ENCODE measurements around the gene ISX. TPM values are rescaled to one million over a fixed set of nuclear protein-coding genes. Genes with fewer than 3 reads are reported as not detected.

ISX gene
- total and polyA plus RNA-seq, 9 of the 15 experiments (the other 6 are each of a cell fraction or from before 2014, with no cell fraction given) = 0.03 to 0.36 (median 0.07) TPM

GRCh38 chr22:35098921-35099320 is 33.0 kb downstream of the ISX start:
- POLR2A ChIA-PET = no interaction called here
- H3K4me1 ChIP-seq (replicated peaks in 1 of 2; ENCODE audit: control insufficient read depth in 2 of 2, insufficient read depth in 2 of 2, low read length in 2 of 2) = peaks cover 0 to 16% of the 10 kb centered on the region in 2 experiments; a peak in 3 of 5 replicates
- WGBS (ENCODE audit: insufficient coverage, low coverage, missing lambda C conversion rate) = 14% methylated on average over 3 of the region's 3 CpGs
- no peaks in the 10 kb centered on the region for H3K9me3 ChIP-seq (replicated peaks; ENCODE audit: control insufficient read depth, insufficient read depth, low read depth, low read length)
- TF ChIP-seq RBM25 (IDR thresholded peaks at IDR 0.05; ENCODE audit: low read depth, low read length, severe bottlenecking) (peak; percentile 29), CHCHD3 (CRISPR knock-in tag; IDR thresholded peaks at IDR 0.05) (no peak)
- no peak overlapping the region for H3K4me2 ChIP-seq (ENCODE audit: insufficient read depth, low read length)
- FAIRE-seq (no peak), ATAC-seq (no peak), DNase-seq (ENCODE audit: extremely low read depth in 1 of 4, low spot score in 3 of 4) (no peak)
- H3K36me3 ChIP-seq (ENCODE audit: control insufficient read depth, insufficient read depth, low read length) = no peaks in the 10 kb centered on the region
- intact Hi-C loops (cut with micrococcal nuclease) (no loop called here), in situ Hi-C loops (cut with MboI) (no loop called here)
- CTCF ChIA-PET (ENCODE audit: low intra/inter-chr PET ratio) = no interaction called here
- H3K79me2 ChIP-seq (ENCODE audit: control insufficient read depth, insufficient read depth, low read length) = no peaks in the 10 kb centered on the region
- H3K9ac ChIP-seq (ENCODE audit: insufficient read depth in 1 of 2, low read depth in 2 of 2, low read length in 2 of 2) = no peak overlapping the region
- H3K27me3 ChIP-seq (ENCODE audit: control insufficient read depth in 2 of 2, insufficient read depth in 2 of 2, low read length in 2 of 2) = no peaks in the 10 kb centered on the region
- H3K27ac ChIP-seq (ENCODE audit: extremely low read depth, low read depth, low read length) = no peak overlapping the region
- no peaks in the 10 kb centered on the region for H4K20me1 ChIP-seq (replicated peaks; ENCODE audit: control insufficient read depth, insufficient read depth, low read length)
- no peaks in the 10 kb centered on the region for H3K9me1 ChIP-seq (ENCODE audit: control insufficient read depth, insufficient read depth, low read length)
- H3K4me3 ChIP-seq = no peak overlapping the region
- no TSS peak for BruUV-seq (replicated peaks)
- no peak overlapping the region for H2AFZ ChIP-seq (ENCODE audit: low read depth, low read length)

DNA sequence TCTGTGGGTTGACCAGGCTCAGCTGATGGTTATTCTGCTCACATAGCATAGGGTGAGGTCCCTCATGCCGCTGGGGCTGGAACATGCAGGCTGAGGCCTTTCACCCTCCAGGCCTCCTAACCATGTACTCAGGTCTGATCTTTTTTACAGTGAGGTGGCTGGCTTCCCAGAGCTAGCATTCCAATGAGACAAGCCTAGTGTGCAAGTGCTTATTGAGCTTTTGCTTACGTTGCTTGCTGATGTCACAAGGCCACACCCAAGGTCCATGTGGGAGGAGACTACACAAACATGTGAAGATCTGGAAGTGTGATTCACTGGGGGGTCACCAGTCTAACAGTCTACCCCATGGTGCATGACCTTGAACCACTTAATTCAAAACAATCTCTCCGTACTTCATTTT is 33.9 kb downstream of the ISX start:
- intact Hi-C loops (cut with micrococcal nuclease) = no loop called here
- Histone ChIP-seq H4K20me1 (replicated peaks; ENCODE audit: control insufficient read depth, insufficient read depth, low read length) (no peaks in the 10 kb centered on the region), H3K9ac (ENCODE audit: insufficient read depth in 1 of 2, low read depth in 2 of 2, low read length in 2 of 2) (no peak overlapping the region), H3K9me3 (replicated peaks; ENCODE audit: control insufficient read depth, insufficient read depth, low read depth, low read length) (no peaks in the 10 kb centered on the region), H2AFZ (ENCODE audit: low read depth, low read length) (no peak overlapping the region), H3K9me1 (ENCODE audit: control insufficient read depth, insufficient read depth, low read length) (no peaks in the 10 kb centered on the region), H3K36me3 (ENCODE audit: control insufficient read depth, insufficient read depth, low read length) (no peaks in the 10 kb centered on the region), H3K27ac (ENCODE audit: extremely low read depth, low read depth, low read length) (no peak overlapping the region), H3K4me3 (no peak overlapping the region), H3K4me1 (replicated peaks in 1 of 2; ENCODE audit: control insufficient read depth in 2 of 2, insufficient read depth in 2 of 2, low read length in 2 of 2) (peaks cover 0 to 16% of the 10 kb centered on the region in 2 experiments; a peak in 3 of 5 replicates), H3K79me2 (ENCODE audit: control insufficient read depth, insufficient read depth, low read length) (no peaks in the 10 kb centered on the region), H3K4me2 (ENCODE audit: insufficient read depth, low read length) (no peak overlapping the region; the same call in 1 of the 2 replicates), H3K27me3 (ENCODE audit: control insufficient read depth in 2 of 2, insufficient read depth in 2 of 2, low read length in 2 of 2) (no peaks in the 10 kb centered on the region)
- TF ChIP-seq SREBF1 (IDR thresholded peaks at IDR 0.05; ENCODE audit: borderline replicate concordance, low read depth, low read length) (no peak), ETV1 (tag; conservative IDR thresholded peaks at IDR 0.05; ENCODE audit: low read depth) (no peak), CREM (IDR thresholded peaks at IDR 0.05; ENCODE audit: low read depth) (0 out of 2 replicates have a peak, but pooled peaks have one; percentile 39), ATF1 (CRISPR knock-in tag; IDR thresholded peaks at IDR 0.05) (no peak), ATF1 (tag; IDR thresholded peaks at IDR 0.05) (peak; percentile 51), KAT8 (IDR thresholded peaks at IDR 0.05; ENCODE audit: low read depth) (no peak)
- peak; percentile 63 for ATAC-seq
- in situ Hi-C loops (cut with MboI) = no loop called here
- ChIA-PET CTCF (ENCODE audit: low intra/inter-chr PET ratio) (no interaction called here), POLR2A (no interaction called here)
- 39% methylated on average over 3 of the region's 3 CpGs for WGBS (ENCODE audit: insufficient coverage, low coverage, missing lambda C conversion rate)
- BruUV-seq (replicated peaks) = no TSS peak
- DNase-seq (ENCODE audit: extremely low read depth in 1 of 4, low spot score in 3 of 4) = peak in 3 of 4 experiments; percentile 12 to 34 (median 16)
- no peak for FAIRE-seq
